Cardiac atrium fibroblast (primary cell): ENCODE data around the gene PFN1. TPM values are rescaled to one million over a fixed set of nuclear protein-coding genes. Genes with fewer than 3 reads are reported as not detected.

ENCODE experiments used
- total RNA-seq: library from RNA; depleted of rRNA; stranded (reverse); fragments of >200 nt; gene quantifications from 2 replicates; pipeline ENCODE4 v1.2.3, GENCODE V29; 2015

The PFN1 gene
- total RNA-seq = 672 and 1,023 TPM in 2 replicates

DNA sequence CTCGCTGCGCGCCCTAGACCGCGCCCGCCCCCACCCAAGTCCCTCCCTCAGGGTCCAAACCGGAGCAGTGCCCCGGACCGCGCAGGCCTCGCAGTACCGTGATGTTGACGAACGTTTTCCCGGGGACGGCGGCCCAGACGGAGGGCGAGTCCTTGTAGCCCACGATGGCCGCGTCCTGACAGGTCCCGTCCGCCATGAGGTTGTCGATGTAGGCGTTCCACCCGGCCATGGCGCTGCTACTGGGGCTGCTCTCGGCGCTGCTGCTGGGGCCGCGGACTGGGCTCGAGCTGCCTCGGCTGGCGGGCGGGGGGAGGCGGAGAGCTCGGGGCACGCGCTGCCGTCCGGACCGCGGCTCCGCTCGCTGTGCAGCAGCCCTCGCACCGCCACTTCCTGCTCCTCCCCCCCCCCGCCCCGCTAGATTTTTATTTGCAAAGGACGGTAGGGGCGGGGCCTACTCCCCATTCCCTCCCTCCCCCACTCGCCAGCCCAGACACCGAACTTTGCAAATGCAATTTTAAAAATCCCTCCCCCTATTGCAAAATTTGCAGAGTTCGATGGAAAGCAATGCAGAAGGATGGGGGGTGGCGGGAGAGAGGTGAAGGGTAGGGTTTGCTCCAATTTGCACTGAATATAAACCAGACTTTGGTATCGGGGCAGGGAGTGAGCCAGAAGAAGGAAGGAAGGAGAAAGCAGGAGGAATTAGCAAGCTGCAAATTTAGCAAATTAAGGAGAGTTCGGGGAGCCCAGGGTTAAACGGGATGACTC is at the start of gene PFN1:
Gene PFN1 (minus strand): TSS at position 365 of the 765 bp plus-strand sequence. CDS start 136 bp downstream, at position 229.

GRCh38 chr17:4997302-4998026 is 49.1 kb upstream of the PFN1 start, which contains the start of the genes INCA1 and KIF1C:
INCA1 (minus strand) TSS chr17:4997522; CDS start chr17:4994437, 3,085 bp downstream.
KIF1C (plus strand) TSS chr17:4997950; CDS start chr17:5000247, 2,297 bp downstream.

GRCh38 chr17:4986951-4987766 is 38.8 kb upstream of the PFN1 start, which contains the start of gene CAMTA2:
CAMTA2 (minus strand) TSS chr17:4987675; CDS start chr17:4986222, 1,453 bp downstream.

GRCh38 chr17:4967539-4968485 is 19.5 kb upstream of the PFN1 start, which contains the start of gene SPAG7:
SPAG7 (minus strand) TSS chr17:4967817; CDS start chr17:4967804, 13 bp downstream.

DNA sequence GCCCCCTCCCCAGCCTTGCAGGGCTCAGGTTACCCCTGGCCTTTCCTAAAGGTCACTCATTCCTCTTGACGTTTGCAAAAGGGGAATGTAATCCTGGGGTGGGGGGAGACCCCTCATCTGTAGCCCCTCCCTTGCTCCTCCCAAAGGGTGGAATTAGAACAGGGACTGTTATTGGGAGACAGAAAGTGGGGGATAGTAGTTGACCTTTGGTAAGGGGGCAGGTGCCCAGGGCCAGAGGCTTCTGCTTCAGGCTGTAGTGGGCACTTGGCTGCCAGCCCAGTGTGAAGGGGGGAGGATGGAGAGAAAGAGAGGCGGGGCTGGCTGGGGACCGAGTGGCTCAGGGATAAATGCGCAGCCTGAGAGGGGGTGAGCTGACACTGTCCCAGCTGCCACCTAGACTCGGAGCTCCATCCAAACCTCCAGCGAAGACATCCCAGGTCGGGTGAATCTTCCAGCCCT is 2.4 kb upstream of the PFN1 start, which contains the start of gene ENO3:
Gene ENO3 (plus strand): TSS at position 374 of the 459 bp plus-strand sequence. CDS start 711 bp downstream, outside the sequence.

GRCh38 chr17:4939796-4940554 is 8.4 kb downstream of the PFN1 start, which contains the start of the genes RNF167 and SLC25A11:
RNF167 (plus strand) TSS chr17:4940268; CDS start chr17:4940910, 642 bp downstream.
SLC25A11 (minus strand) TSS chr17:4940046; CDS start chr17:4939910, 136 bp downstream.

GRCh38 chr17:4931963-4932362 is 16.4 kb downstream of the PFN1 start, which contains the start of gene GP1BA:
GP1BA (plus strand) TSS chr17:4932277; CDS start chr17:4932605, 328 bp downstream.

GRCh38 chr17:4903051-4903818 is 45.1 kb downstream of the PFN1 start, which contains the start of gene CHRNE:
CHRNE (minus strand) TSS chr17:4903098; CDS start chr17:4903063, 35 bp downstream.

DNA sequence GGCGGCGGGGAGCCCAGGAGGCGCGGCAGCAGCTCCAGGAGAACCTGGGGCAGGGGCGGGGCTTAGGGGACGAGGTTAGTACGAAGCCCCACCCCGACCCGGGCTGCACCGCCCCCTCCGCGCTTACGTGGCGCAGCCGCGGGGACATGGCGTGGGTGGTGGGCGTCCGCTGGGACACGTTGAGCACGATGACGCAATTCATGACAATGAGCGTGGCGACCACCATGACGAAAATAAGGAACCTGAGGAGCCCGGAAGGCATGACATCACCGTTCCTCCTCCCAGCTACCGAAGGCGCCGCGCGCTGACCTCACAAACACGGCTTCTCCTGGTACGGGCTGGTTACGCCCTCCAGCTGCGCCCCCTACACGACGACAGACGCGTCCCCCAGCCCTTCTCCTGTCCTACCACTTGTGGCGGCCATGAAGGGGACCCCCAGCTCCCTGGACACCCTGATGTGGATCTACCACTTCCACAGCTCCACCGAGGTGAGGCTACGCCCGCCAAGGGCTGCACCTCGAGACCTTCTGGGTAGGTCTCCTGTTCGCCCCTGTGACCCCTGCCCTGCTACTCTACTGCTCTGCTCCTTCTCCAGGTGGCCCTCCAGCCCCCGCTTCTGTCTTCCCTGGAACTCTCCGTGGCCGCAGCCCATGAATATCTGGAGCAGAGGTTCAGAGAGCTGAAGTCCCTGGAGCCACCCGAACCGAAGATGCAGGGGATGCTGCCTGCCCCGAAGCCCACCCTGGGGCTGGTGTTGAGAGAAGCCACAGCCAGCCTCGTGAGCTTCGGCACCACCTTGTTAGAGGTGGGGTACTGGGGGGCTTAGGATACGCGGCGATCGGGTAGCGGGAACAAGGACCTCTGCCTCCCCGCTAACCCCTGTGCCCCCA is 48.7 kb downstream of the PFN1 start, which contains the start of gene C17orf107:
Gene C17orf107 (plus strand): TSS at position 196 of the 890 bp plus-strand sequence. CDS start 227 bp downstream, at position 423.

Other genes with a start within 250 kb of the PFN1 start
- gene PELP1, start 244.4 kb downstream of the PFN1 start, total RNA-seq = 18.3 and 31.6 TPM in 2 replicates
- 3.9 and 4.3 TPM in 2 replicates for gene ARRB2, start 237.9 kb downstream of the PFN1 start, total RNA-seq
- gene MED11, start 217.1 kb downstream of the PFN1 start, total RNA-seq = 8.4 and 17.5 TPM in 2 replicates
- 0.16 TPM in 1 of 2 replicates, not detected in the other for gene ZMYND15, start 208.7 kb downstream of the PFN1 start, total RNA-seq
- gene CXCL16, start 208.6 kb downstream of the PFN1 start, total RNA-seq = 1.6 and 6.8 TPM in 2 replicates
- not detected in 2 replicates for gene TM4SF5, start 176.6 kb downstream of the PFN1 start, total RNA-seq
- gene VMO1, start 162.2 kb downstream of the PFN1 start, total RNA-seq = 0.18 TPM in 1 of 2 replicates, not detected in the other
- not detected in 2 replicates for gene GLTPD2, start 159.6 kb downstream of the PFN1 start, total RNA-seq
- gene PSMB6, start 152.4 kb downstream of the PFN1 start, total RNA-seq = 159 and 177 TPM in 2 replicates
- 13.9 and 19.5 TPM in 2 replicates for gene PLD2, start 141.4 kb downstream of the PFN1 start, total RNA-seq
- 23.8 TPM in 2 replicates for gene MINK1, start 115.2 kb downstream of the PFN1 start, total RNA-seq
- gene C17orf107, start 49.0 kb downstream of the PFN1 start, total RNA-seq = 4.9 and 8.9 TPM in 2 replicates
- gene CHRNE, start 45.4 kb downstream of the PFN1 start, total RNA-seq = 0.72 and 0.81 TPM in 2 replicates
- not detected in 2 replicates for gene GP1BA, start 16.3 kb downstream of the PFN1 start, total RNA-seq
- gene SLC25A11, start 8.5 kb downstream of the PFN1 start, total RNA-seq = 37.5 and 40.3 TPM in 2 replicates
- gene RNF167, start 8.3 kb downstream of the PFN1 start, total RNA-seq = 53.0 and 53.6 TPM in 2 replicates
- 1.3 TPM in 1 of 2 replicates, not detected in the other for gene ENO3, start 2.6 kb upstream of the PFN1 start, total RNA-seq
- 43.7 and 50.1 TPM in 2 replicates for gene SPAG7, start 19.3 kb upstream of the PFN1 start, total RNA-seq
- 17.5 and 21.7 TPM in 2 replicates for gene CAMTA2, start 39.1 kb upstream of the PFN1 start, total RNA-seq
- 0.54 TPM in 1 of 2 replicates, not detected in the other for gene INCA1, start 49.0 kb upstream of the PFN1 start, total RNA-seq
- 57.9 and 62.5 TPM in 2 replicates for gene KIF1C, start 49.4 kb upstream of the PFN1 start, total RNA-seq
- 0.18 TPM in 1 of 2 replicates, not detected in the other for gene SLC52A1, start 86.9 kb upstream of the PFN1 start, total RNA-seq
- 0.72 and 0.81 TPM in 2 replicates for gene ZFP3, start 129.9 kb upstream of the PFN1 start, total RNA-seq
- 3.1 and 6.5 TPM in 2 replicates for gene ZNF232, start 163.3 kb upstream of the PFN1 start, total RNA-seq
- not detected in 2 replicates for gene USP6, start 167.5 kb upstream of the PFN1 start, total RNA-seq
- gene ZNF594, start 243.3 kb upstream of the PFN1 start, total RNA-seq = 2.3 and 3.1 TPM in 2 replicates